ENCODE data around the gene AGO3.
"Not testable (repeated sequence)": the region's sequence is repeated elsewhere in the genome, so short reads cannot be mapped to it uniquely, and the experiment has no call there.

Gene AGO3

DNA sequence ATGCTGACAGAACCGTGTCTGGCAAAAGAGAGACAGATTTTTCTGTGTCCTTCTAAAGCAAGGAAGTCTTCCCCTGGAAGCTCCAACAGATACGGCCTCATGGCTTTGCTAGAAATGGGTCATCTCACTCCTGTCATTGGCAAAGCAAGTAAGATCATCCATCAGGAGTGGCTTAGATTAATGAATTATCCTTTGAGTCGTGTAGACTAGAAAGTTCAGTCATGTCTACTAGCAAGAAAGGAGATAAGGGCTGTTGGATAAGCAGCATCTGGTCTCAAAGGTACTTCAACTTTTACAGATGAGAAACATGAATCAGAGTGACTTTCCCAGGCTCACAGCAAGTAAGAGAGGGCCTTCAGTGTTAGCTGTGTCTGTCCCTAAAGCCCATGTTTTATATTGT lies 3.4 kb upstream of the AGO3 start:
- DNase-seq: no peak

- peak; percentile 12 for DNase-seq
Observed at GRCh38 chr1:35929730-35930592, 944 bp upstream of the AGO3 start.

DNA sequence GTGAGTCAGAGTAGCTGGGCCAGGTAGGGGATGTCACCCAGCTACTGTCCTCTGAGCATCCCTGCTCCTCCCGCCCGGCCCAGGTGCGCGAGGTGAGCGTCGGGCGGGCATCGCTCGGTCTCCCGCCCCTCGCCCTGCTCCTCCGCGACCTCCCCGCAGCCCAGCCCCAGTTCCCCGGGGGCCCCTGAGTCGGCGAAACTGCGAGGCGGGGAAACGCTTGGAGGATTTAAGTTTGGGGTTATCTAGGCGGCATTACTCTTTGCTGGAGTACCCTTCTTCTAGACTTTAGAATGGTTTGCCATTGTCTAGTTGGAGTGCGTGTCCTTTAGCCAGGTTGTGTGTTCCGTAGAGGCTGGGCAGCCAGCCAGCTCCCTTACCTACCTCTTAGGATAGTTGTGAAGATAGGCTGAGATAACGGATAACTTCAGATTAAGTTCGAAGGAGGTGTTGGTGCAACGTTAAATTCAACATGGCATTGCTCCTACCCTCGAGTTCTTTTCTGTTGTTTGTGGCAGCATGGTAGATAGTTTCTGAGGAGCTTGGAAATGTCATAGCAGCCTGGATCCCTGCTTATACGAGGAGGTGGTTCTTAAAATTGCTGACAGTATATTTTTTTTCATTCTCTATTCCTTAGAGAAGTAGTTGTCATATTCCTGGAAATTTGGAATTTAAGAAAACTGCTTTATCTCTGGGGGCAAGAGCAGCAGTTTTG lies 697 bp downstream of the AGO3 start:
- no peak for DNase-seq

DNA sequence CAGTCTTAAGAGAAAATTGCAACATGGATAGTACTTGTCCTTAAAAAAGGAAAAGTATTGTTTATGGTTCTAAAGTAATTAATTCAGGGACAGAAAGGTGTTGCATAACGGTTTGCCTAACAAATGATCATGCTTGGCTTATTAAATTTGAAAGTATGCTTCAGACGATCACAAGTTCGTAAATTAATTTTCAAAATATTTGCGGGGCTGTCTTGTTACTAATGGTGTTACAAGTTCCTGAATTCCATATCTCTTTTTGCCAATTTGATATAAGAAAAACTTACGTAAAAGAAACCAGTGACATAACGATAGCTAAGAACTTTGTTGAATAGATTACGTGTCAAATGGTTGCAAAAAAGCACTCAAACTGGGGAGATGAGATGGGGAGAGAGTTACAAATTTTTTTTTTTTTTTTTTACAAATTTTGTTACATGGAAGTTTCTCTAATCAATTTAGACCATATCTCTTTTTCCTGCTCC lies 1.3 kb downstream of the AGO3 start:
- no peak for DNase-seq

- DNase-seq: no peak
Observed at GRCh38 chr1:35932941-35933340, 2.0 kb downstream of the AGO3 start.

GRCh38 chr1:35935442-35936388 lies 4.8 kb downstream of the AGO3 start:
- no peak for DNase-seq

GRCh38 chr1:35936838-35937237 lies 5.9 kb downstream of the AGO3 start:
- DNase-seq: no peak

GRCh38 chr1:35939484-35939883 lies 8.6 kb downstream of the AGO3 start:
- DNase-seq: no peak

DNA sequence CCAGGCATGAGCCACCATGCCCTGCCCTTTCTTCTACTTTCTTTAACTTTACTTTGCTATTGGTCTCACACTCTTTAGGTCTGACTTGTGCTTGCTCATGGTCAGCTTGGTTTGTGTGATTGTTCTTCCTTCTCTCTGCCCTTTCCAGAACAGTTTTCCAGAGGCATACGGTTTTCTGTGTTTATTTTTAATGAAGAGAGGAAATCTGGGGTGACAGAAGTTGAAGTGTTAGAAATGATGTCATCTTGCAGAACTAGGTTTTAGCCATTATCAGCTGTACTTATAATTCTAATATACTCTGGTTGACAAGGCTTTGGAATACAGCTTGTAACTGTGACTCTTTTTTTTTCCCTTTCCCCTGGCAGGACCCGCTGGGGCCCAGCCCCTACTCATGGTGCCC lies 14.4 kb downstream of the AGO3 start:
- no peak for DNase-seq

- no peak for DNase-seq
Observed at GRCh38 chr1:35947547-35947946, 16.6 kb downstream of the AGO3 start.

DNA sequence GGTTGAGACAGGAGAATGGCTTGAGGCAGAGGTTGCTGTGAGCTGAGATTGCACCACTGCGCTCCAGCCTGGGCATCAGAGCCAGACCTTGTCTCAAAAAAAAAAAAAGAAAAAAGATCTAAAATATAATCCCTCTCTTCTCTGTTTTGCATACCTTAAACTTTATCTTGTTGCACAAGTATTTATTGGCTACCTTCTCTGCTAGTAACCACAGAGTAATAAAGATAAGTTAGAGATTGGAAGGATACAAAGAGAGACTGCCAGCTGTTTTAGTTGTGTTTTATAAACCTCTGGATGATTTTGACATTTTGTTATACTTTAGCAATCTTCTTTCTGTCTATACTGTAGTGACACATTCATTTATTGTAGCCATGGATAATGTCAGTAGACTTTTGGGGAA lies 27.7 kb downstream of the AGO3 start:
- no peak for DNase-seq

DNA sequence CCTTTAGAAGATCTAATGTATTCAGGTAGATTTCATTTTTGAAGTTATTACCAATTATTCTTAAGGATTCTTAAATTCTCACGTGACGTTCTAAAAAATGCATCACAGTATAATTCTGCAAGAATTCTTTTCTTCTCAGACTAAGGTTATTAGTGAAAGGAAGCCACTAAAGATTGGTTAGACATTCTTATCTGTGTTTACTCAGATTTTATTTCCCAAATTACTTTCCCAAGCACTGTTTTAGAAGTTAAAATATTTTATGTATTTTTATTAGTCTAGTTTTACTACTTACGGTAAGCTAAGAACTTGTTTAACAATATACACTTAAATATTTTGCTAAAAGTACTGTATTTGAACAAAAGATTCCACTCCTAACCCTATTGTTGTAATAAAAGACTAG lies 28.4 kb downstream of the AGO3 start:
- no peak for DNase-seq

- DNase-seq: no peak
Observed at GRCh38 chr1:35962952-35963351, 32.0 kb downstream of the AGO3 start.

DNA sequence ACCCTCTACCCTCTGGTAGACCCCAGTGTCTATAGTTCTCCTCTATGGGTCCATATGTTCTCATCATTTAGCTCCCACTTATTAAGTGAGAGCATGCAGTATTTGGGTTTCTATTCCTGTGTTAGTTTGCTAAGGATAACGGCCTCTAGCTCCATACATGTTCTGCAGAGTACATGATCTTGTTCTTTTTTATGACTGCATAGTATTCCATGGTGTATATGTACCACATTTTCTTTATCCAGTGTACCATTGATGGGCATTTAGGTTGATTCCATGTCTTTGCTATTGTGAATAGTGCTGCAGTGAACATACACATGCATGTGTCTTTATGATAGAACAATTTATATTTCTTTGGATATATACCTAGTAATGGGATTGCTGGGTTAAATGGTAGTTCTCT lies 33.4 kb downstream of the AGO3 start:
- DNase-seq: not testable (repeated sequence)

- DNase-seq: no peak
Observed at GRCh38 chr1:35968396-35968795, 37.5 kb downstream of the AGO3 start.

- DNase-seq: no peak
Observed at GRCh38 chr1:35971601-35972000, 40.7 kb downstream of the AGO3 start.

- not testable (repeated sequence) for DNase-seq
Observed at GRCh38 chr1:35972631-35973030, 41.7 kb downstream of the AGO3 start.

DNA sequence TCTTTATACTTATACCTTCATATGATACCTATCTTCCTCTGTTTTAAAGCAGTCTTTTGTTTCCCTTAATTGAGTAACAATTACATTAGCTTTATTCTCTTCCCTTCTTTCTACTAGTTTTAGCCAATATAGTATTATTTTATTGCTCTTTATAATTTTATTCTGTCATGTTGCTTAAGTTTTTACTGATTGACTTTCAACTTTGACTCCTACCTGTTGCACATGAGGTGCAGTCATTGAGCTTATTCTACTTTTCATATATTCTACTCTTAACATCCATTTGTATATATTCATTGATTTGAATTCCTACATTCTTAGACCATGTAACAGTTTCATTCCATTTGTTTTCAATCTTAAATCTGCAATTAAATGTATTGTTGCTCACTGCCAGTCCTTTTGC lies 49.2 kb downstream of the AGO3 start:
- no peak for DNase-seq

- no peak for DNase-seq
Observed at GRCh38 chr1:35988237-35988636, 57.3 kb downstream of the AGO3 start.

GRCh38 chr1:36006941-36007500 lies 76.1 kb downstream of the AGO3 start:
- DNase-seq: no peak

DNA sequence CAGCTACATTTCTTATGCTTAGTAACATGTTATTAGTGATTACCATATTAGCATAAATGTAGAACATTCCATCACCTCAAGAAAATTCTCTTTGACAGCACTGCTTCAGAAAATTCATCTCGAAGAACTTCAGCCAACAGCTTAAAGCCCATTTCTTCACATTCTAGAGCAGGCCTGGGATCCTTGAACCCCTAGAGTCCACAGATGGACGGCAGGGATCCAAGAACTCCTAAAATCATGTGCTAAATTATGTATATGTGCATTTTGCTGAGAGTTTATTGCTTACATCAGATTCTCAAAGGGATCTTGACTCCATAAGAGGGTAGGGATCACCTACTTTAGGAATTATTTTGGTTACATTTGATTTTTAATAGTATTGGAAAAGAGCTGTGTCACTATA lies 76.8 kb downstream of the AGO3 start:
- no peak for DNase-seq

DNA sequence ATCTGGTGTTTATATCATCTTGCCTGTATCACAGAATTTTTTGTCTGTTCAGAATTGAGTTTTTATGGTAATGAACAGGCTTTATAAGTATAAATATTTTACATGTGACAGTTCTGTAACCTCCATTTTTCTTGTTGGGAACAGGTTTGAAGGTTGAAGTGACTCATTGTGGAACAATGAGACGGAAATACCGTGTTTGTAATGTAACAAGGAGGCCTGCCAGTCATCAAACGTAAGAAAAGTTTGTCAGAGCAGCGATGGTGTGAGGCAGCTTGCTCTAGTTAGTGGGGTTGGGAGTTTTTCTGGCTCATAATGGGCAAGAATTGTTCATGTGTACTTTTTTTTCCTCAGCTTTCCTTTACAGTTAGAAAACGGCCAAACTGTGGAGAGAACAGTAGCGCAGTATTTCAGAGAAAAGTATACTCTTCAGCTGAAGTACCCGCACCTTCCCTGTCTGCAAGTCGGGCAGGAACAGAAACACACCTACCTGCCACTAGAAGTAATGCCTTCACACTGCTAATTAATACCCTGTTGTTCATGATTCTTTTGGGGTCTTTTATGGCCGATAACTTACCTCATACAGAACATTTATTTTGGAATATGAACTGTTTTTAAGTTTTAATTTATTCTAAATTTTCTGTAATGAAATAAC lies 77.8 kb downstream of the AGO3 start:
- no peak for DNase-seq
